ENCODE data around the gene DPEP1. TPM values are rescaled to one million over a fixed set of nuclear protein-coding genes. Genes with fewer than 3 reads are reported as not detected.

The DPEP1 gene
- total RNA-seq, 1 experiment from 2014 or later: 8.1 TPM

DNA sequence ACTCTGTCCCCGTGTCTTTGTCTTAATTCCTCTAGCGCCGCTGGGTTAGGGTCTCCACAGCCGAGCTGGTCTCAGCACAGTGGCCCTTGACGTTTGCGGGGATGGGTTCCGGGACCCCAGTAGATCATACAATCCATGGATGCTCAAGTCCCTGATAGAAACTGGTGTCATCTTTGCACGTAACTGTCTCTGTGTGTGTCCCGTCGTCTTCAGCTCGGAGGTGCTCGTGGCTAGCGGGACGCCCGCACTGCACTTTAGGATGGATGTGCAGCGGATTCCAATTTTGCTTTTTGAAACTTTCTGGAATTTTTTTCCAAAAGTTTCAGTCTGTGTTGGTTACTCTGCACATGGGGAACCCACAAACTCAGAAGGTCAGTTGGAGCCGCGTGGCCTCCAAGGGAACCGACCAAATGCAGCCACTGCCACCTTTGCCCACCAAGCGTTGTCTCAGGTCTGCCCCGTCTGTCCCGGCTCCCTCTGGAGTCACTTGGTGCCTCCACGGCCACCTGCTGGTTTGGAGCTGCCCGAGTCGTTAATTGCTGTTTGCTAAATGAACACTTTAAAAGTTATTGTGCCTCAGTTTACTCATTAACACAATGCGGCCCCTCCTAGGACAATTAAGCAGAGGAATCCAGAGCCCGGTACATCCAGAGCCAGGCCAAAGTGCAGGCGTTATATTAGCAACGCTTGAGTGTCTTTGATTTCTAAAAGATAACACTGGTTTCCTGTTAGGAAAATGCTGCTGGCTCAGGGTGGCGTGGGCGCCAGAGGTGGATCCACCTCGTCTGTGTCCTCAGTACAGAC, 5.3 kb upstream of the DPEP1 start:
- CTCF ChIA-PET: no interaction called here
- intact Hi-C loops (cut with micrococcal nuclease; ENCODE audit: unreplicated experiment): no loop called here
- peaks cover 35% of the 10 kb centered on the region for H3K4me1 ChIP-seq
- POLR2A ChIA-PET: no interaction called here
- TF ChIP-seq, protein P1, sequence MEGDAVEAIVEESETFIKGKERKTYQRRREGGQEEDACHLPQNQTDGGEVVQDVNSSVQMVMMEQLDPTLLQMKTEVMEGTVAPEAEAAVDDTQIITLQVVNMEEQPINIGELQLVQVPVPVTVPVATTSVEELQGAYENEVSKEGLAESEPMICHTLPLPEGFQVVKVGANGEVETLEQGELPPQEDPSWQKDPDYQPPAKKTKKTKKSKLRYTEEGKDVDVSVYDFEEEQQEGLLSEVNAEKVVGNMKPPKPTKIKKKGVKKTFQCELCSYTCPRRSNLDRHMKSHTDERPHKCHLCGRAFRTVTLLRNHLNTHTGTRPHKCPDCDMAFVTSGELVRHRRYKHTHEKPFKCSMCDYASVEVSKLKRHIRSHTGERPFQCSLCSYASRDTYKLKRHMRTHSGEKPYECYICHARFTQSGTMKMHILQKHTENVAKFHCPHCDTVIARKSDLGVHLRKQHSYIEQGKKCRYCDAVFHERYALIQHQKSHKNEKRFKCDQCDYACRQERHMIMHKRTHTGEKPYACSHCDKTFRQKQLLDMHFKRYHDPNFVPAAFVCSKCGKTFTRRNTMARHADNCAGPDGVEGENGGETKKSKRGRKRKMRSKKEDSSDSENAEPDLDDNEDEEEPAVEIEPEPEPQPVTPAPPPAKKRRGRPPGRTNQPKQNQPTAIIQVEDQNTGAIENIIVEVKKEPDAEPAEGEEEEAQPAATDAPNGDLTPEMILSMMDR (IDR thresholded peaks at IDR 0.05; ENCODE audit: insufficient read depth in 1 of 2, low read depth in 1 of 2, low read length in 1 of 2, severe bottlenecking in 1 of 2, unreplicated experiment in 1 of 2): no peak
- no peaks in the 10 kb centered on the region for H3K36me3 ChIP-seq (ENCODE audit: control insufficient read depth, insufficient read depth, low read length)
- no TSS peak for BruUV-seq (replicated peaks)
- H3K9me3 ChIP-seq: no peaks in the 10 kb centered on the region; the same call in 1 of the 2 replicates
- Mint-ChIP-seq H3K36me3 (ENCODE audit: insufficient read depth, unreplicated experiment) (no peaks in the 10 kb centered on the region), H3K9me3 (ENCODE audit: unreplicated experiment) (no peaks in the 10 kb centered on the region), H3K27me3 (ENCODE audit: insufficient read depth, unreplicated experiment) (no peaks in the 10 kb centered on the region), H3K4me3 (ENCODE audit: unreplicated experiment) (no peak overlapping the region), H3K4me1 (ENCODE audit: low read depth, unreplicated experiment) (peaks cover 24% of the 10 kb centered on the region), H3K27ac (ENCODE audit: unreplicated experiment) (no peak overlapping the region)
- H3K4me3 ChIP-seq (ENCODE audit: low read depth, low read length): no peak overlapping the region
- H3K27me3 ChIP-seq (replicated peaks; ENCODE audit: control insufficient read depth, insufficient read depth, low read length): no peaks in the 10 kb centered on the region
- DNase-seq: no peak

DNA sequence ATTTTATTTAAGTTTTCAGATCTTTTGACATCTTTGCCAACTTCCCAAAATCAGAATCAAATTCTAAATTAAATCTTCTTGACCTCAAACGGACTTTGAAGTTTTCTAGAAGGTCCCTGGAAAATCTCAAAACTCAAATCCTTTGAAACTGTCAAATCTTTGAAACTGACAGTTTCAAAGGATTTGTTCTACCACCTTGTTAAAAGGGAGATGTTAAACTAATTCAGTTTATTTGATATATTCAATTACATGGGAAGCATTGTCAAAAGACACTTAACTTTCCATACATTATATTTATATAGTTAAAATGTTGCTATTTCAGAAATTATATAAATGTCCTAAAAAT, 3.4 kb upstream of the DPEP1 start:
- H3K36me3 ChIP-seq (ENCODE audit: control insufficient read depth, insufficient read depth, low read length): no peaks in the 10 kb centered on the region
- Mint-ChIP-seq H3K4me3 (ENCODE audit: unreplicated experiment) (no peak overlapping the region), H3K27me3 (ENCODE audit: insufficient read depth, unreplicated experiment) (no peaks in the 10 kb centered on the region), H3K27ac (ENCODE audit: unreplicated experiment) (no peak overlapping the region), H3K9me3 (ENCODE audit: unreplicated experiment) (no peaks in the 10 kb centered on the region), H3K4me1 (ENCODE audit: low read depth, unreplicated experiment) (peaks cover 27% of the 10 kb centered on the region), H3K36me3 (ENCODE audit: insufficient read depth, unreplicated experiment) (no peaks in the 10 kb centered on the region)
- no peak for DNase-seq
- no TSS peak for BruUV-seq (replicated peaks)
- CTCF ChIA-PET: no interaction called here
- peaks cover 44% of the 10 kb centered on the region for H3K4me1 ChIP-seq
- no peaks in the 10 kb centered on the region; the same call in 1 of the 2 replicates for H3K9me3 ChIP-seq
- POLR2A ChIA-PET: no interaction called here
- H3K4me3 ChIP-seq (ENCODE audit: low read depth, low read length): no peak overlapping the region
- no peaks in the 10 kb centered on the region for H3K27me3 ChIP-seq (replicated peaks; ENCODE audit: control insufficient read depth, insufficient read depth, low read length)
- intact Hi-C loops (cut with micrococcal nuclease; ENCODE audit: unreplicated experiment): no loop called here
- TF ChIP-seq, protein P1 (IDR thresholded peaks at IDR 0.05; ENCODE audit: insufficient read depth in 1 of 2, low read depth in 1 of 2, low read length in 1 of 2, severe bottlenecking in 1 of 2, unreplicated experiment in 1 of 2): no peak

DNA sequence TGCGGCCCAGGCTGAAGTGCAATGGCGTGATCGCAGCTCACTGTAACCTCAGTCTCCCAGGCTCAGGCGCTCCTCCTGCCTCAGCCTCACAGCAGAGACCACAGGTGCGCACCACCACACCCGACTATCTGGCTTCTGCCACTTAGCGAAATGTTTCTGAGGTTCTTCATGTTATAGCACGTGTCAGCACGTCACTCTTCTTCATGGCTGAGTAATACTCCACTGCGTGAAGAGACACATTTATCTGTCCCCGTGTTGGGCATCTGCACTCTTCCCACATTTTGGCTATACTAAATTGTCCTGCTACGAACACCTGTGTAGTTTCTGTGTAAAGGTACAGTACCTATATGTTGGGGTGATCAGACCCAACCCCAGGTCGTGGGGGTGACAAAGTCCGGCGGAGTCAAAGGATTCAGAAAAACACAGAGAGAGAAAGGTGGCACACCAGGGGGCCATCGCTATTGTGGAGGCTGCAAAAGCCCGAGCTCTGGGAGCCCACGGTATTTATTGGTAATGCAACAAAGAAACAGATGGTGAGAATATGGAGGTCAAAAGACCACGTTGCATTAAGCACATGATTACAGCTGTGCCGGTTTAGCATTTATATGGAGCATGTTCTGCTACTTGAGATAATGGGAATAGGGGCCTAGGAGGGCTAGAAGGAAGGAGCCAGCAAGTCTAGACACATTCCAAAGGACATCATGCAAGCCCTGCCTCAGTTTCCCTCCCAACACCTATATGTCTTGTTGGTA, 851 bp upstream of the DPEP1 start:
- BruUV-seq (replicated peaks): no TSS peak
- Mint-ChIP-seq H3K4me1 (ENCODE audit: low read depth, unreplicated experiment) (peaks cover 33% of the 10 kb centered on the region), H3K36me3 (ENCODE audit: insufficient read depth, unreplicated experiment) (no peaks in the 10 kb centered on the region), H3K27me3 (ENCODE audit: insufficient read depth, unreplicated experiment) (no peaks in the 10 kb centered on the region), H3K4me3 (ENCODE audit: unreplicated experiment) (no peak overlapping the region), H3K9me3 (ENCODE audit: unreplicated experiment) (no peaks in the 10 kb centered on the region), H3K27ac (ENCODE audit: unreplicated experiment) (no peak overlapping the region)
- no peaks in the 10 kb centered on the region for H3K27me3 ChIP-seq (replicated peaks; ENCODE audit: control insufficient read depth, insufficient read depth, low read length)
- intact Hi-C loops (cut with micrococcal nuclease; ENCODE audit: unreplicated experiment): no loop called here
- CTCF ChIA-PET: interaction anchor here (0.7 kb wide), 1 partner anchor 20 kb away, joined by 4 read pairs; no protein-coding TSS in a partner anchor
- H3K9me3 ChIP-seq: no peaks in the 10 kb centered on the region; the same call in 1 of the 2 replicates
- DNase-seq: no peak
- POLR2A ChIA-PET: no interaction called here
- peaks cover 44% of the 10 kb centered on the region for H3K4me1 ChIP-seq
- H3K4me3 ChIP-seq (ENCODE audit: low read depth, low read length): no peak overlapping the region
- TF ChIP-seq, protein P1 (IDR thresholded peaks at IDR 0.05; ENCODE audit: insufficient read depth in 1 of 2, low read depth in 1 of 2, low read length in 1 of 2, severe bottlenecking in 1 of 2, unreplicated experiment in 1 of 2): no peak
- no peaks in the 10 kb centered on the region for H3K36me3 ChIP-seq (ENCODE audit: control insufficient read depth, insufficient read depth, low read length)

Measured in Caco-2 (cell line).